Stimulated activated CD4-positive, alpha-beta T cell treated with anti-CD3 and anti-CD28 coated beads, Interleukin-4, amount 100 ng/mL, for 1 hour (primary cell): ENCODE measurements around the gene PI4KA.
"Not testable (repeated sequence)": the region's sequence is repeated elsewhere in the genome, so short reads cannot be mapped to it uniquely, and the experiment has no call there.

Source experiments
- DNase-seq: peaks from one replicate; pipeline ENCODE4 v3.0.0-alpha.2; 2020

The PI4KA gene

GRCh38 chr22:20858615-20859416 is at the start of gene PI4KA, which contains the start of gene SNAP29:
Gene PI4KA (minus strand): TSS chr22:20858811. CDS start chr22:20858725, 86 bp downstream.
Gene SNAP29 (plus strand): TSS chr22:20859007. CDS start chr22:20859111, 104 bp downstream.
- peak; percentile 98 for DNase-seq

GRCh38 chr22:20906387-20906767 is 47.8 kb upstream of the PI4KA start:
- DNase-seq, result no peak

DNA sequence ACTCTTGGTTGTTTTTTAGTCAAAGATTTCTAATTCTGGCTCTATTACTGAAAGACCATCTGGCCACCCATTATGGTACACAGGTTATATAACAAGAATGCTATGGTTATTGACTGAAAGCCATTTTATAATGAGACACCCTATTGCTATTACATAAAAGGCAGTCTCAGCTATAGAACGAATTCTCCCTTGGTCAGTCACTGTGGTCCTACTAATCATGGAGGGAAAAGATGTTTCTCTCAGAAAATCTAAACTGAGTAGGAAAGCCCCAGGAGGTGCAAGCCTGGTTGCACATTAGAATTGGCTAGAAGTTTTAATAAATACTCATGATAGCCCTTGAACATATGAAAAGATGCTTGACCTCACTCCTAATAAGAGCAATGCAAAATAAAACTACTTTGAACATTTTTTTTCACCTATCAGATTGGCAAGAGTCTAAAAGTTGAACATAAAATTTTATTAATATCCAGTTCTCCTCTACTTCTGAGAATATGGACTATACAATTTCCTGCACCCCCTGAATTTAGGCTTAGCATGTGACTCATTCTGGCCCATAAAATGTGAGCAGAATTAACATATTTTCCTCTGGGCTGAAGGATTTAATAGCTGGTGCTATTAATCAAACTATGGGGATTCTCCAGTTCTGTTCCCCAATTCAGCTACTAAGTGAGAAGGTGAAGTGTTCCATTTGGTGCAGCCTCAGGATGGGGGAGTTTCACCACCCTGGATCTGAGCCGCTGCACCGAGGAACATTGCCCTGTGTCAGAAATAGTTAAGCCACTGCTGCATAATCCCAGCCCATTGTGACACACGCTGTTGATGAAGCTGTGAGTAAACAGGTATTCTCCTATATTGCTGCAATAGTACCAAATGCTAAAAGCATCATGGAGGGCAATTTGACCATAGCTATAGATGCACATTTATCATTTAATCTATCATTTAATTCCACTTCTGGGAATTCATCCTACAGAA is 47.1 kb upstream of the PI4KA start:
- DNase-seq, result no peak

DNA sequence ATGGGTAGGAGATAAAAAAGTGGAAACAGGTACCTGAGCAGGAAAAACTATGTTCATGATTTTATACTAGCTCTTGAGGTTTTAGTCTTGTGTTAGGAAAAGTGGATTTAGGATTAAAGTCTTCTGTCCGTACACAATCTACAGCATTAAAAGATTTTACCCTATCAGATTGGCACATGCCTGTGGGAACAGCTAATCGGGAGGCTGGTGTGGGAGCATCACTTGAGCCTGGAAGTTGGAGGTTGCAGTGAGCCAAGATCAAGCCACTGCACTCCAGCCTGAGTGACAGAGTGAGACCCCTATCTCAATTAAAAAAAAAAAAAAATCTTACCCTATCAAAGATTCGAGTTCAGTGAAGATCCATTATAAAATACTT is 46.4 kb upstream of the PI4KA start:
- DNase-seq, result no peak

DNA sequence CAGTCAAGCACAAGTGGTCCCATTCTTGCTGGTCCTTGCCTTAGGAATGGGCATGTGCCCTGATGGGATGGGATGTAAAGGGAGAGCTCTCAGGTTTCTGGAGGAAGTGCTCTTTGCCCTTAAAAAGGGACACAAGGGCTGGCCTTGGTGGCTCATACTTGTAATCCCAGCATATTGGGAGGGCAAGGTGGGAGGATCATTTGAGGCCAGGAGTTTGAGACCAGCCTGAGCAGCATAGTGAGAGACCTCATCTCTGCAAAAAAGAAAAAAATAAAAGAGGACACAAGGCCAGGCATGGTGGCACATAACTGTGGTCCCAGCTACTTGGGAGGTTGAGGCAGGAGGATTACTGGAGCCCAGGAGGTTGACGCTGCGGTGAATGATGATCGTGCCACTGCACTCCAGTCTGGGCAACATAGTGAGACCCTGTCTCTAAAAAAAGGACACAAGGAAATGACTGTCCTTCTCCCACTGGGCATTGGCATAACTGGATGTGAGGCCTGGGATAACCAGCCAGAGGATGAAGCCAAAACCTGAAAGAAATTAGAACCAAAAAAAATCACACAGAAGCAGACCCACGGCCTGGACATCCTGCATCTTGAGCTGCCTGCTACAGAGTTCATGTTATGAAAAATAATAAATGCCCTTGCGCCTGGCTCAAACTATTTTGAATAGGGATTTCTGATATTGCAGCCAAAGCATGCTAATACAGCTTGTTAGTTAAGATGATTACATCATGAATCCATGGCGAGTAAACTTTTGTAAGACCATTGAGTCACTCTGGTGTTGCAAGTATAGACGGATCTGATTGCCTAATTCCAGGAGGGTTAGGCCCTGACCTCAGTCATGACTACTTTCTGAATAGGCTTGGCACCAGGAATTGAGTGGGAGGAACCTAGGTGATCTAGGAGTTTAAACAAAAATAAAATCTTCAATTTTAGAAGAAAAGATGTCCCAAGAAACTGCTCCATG is 45.7 kb upstream of the PI4KA start:
- DNase-seq, result no peak

DNA sequence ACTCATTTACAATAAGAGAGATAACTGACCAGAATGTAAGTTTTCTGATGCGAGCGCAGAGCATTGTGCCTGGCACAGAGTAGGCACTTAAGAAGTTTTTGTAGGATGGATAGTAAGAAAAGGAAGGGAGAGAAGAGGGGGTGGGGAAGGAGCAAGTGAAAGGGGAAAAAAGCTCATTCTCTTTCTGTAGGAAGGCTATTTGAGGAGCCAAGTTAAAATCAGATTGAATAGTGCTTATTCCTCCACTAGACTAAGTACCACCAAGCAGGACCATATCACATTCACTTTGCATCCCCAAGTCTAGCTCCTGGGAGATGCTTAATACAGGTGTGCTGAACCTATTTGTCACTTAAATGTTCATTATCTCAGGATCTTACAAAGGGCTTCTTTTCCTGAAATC is 44.5 kb upstream of the PI4KA start:
- no peak for DNase-seq

GRCh38 chr22:20901093-20902033 is 42.8 kb upstream of the PI4KA start:
- DNase-seq, result not testable (repeated sequence)

GRCh38 chr22:20899827-20900423 is 41.3 kb upstream of the PI4KA start:
- DNase-seq, result no peak

- DNase-seq, result not testable (repeated sequence)
Observed at GRCh38 chr22:20897737-20898136, 39.1 kb upstream of the PI4KA start.

GRCh38 chr22:20890975-20891374 is 32.4 kb upstream of the PI4KA start:
- no peak for DNase-seq

GRCh38 chr22:20889904-20890540 is 31.4 kb upstream of the PI4KA start:
- no peak for DNase-seq

GRCh38 chr22:20889025-20889704 is 30.6 kb upstream of the PI4KA start:
- no peak for DNase-seq

- DNase-seq, result no peak
Observed at GRCh38 chr22:20887375-20887774, 28.8 kb upstream of the PI4KA start.

DNA sequence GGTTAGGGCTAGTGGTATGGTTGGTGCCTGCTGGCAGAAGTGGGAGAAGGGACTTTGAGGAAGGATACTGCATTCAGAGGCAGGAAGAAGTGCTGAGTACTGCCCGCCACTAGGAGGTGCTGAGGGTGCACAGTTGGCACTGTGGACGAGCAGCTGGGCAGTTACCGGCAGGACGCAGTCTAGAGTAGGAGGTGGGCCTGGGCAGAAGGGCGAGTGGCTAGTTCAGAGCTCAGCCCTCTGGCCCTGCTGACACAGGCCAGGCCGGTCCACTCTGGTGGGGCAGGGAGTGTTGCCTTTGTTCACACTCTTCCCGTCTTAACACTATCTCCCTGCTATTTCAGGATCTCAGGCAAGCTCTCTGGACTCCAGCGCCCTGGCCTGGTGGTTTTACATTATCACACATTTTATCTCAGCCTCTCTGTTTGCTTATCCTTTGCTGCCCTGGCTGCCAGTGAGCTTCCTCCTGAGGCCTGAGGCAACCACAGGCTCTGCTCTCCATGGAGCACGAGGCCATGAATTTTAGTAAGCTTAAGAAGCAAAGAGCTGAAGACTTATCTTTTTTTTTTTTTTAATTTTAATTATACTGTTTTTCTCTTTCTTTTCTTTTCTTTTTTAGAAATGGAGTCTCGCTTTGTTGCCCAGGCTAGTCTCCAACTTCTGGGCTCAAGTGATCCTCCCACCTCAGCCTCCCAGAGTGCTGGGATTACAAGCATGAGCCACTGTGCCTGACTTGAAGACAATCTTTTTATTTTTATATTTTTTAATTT is 27.1 kb upstream of the PI4KA start:
- DNase-seq, result peak; percentile 33

DNA sequence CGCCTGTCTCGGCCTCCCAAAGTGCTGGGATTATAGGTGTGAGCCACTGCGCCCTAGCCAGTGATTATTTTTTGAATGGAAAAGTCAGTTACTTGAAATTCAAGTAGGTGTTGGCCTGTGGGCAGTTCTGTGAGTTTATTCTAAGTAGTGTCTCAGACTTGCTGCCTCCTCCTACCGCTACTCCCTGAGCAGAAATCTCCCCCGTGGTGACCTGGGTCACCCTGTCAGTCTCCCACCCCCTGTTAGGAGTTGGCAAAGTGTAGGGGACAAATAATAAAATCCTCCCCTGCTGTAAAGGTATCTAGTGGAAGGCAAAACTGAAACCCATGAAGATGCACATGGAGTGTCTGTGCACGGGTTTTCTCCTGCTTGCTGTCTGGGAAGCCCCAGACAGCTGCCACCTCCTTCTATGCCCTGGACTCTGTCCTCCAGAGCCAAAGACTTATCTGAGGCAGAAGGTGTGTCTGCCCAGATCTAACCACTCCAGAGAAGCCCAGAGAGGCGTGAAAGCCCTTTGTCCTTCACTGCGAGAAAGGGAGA is 26.5 kb upstream of the PI4KA start:
- DNase-seq, result no peak

DNA sequence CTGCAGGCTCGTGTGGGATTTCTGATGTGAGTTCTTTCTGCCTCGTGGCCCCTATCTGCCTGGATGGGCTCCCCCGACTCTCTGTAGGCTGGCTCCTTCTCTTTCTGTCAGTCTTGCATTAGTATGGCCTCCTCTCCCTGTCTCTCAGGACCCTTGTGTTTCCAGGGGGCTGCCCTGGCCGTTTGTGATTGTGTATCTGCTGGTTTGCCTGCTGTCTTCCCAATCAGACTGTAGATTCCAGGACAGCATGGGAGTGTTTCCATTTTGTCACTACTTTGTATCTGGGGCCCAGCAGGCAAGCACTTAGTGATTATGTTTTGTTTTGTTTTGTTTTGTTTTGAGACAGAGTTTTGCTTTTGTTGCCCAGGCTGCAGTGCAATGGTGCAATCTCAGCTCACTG is 25.8 kb upstream of the PI4KA start:
- DNase-seq, result no peak

GRCh38 chr22:20882855-20883254 is 24.2 kb upstream of the PI4KA start:
- no peak for DNase-seq
